PC-3 (cell line): ENCODE data around the gene PPP1R2C. TPM values are rescaled to one million over a fixed set of nuclear protein-coding genes. Genes with fewer than 3 reads are reported as not detected.

Experiments used
- ATAC-seq: fragments of 200-7000 bp; cut with Tn5 transposase; 2 replicates; pipeline ENCODE4 v1.9.1; 2020; ENCODE audit warnings: mild to moderate bottlenecking, moderate library complexity
- BruUV-seq: library from RNA; stranded (reverse); fragments of 400-500 nt; replicated peaks from 2 replicates; lab custom pipeline; 2021; lab: Mats Ljungman, UMichigan
- CTCF ChIA-PET: fragments of 300-600 bp; sonication (Branson Sonifier 250); formaldehyde crosslinking; loops from one replicate; lab custom pipeline; 2022; ENCODE audit warnings: antibody characterized with exemption; lab: Charles Lee
- POLR2A ChIA-PET: fragments of 300-600 bp; sonication (Branson Sonifier 250); formaldehyde crosslinking; loops from one replicate; lab custom pipeline; 2022; ENCODE audit warnings: antibody characterized with exemption; ENCODE audit not compliant: unreplicated experiment; lab: Charles Lee
- DNase-seq: peaks from one replicate; pipeline ENCODE4 v3.0.0-alpha.2; 2015
- H2AFZ ChIP-seq: fragments of 300-600 bp; sonication (generic); 2 replicates; pipeline ENCODE4 v1.6.0; 2016; ENCODE audit warnings: antibody characterized with exemption, low read length
- H3F3A ChIP-seq: fragments of 300-600 bp; sonication (generic); one replicate; pipeline ENCODE4 v1.6.0; 2017; ENCODE audit warnings: antibody characterized with exemption, low read length, control low read depth, mild to moderate bottlenecking; ENCODE audit not compliant: unreplicated experiment
- H3K27ac ChIP-seq: fragments of 300-600 bp; sonication (generic); 2 replicates; pipeline ENCODE4 v1.5.1; 2016; ENCODE audit warnings: mild to moderate bottlenecking, low read length
- H3K27me3 ChIP-seq: fragments of 300-600 bp; sonication (generic); 2 replicates; pipeline ENCODE4 v1.6.1; 2016; ENCODE audit warnings: low read length, mixed read lengths
- H3K36me3 ChIP-seq: fragments of 300-600 bp; sonication (generic); 2 replicates; pipeline ENCODE4 v1.6.1; 2016; ENCODE audit warnings: low read depth, mixed run types, low read length, mixed read lengths
- H3K4me1 ChIP-seq: fragments of 300-600 bp; sonication (generic); 2 replicates; pipeline ENCODE4 v1.5.1; 2016; ENCODE audit warnings: low read length; ENCODE audit not compliant: insufficient read depth
- H3K4me2 ChIP-seq: fragments of 300-600 bp; sonication (generic); 2 replicates; pipeline ENCODE4 v1.6.0; 2016; ENCODE audit warnings: low read length
- H3K4me3 ChIP-seq: fragments of 300-600 bp; sonication (generic); 2 replicates; pipeline ENCODE4 v1.5.1; 2016; ENCODE audit warnings: mild to moderate bottlenecking, low read length, mixed read lengths
- H3K79me2 ChIP-seq: fragments of 300-600 bp; sonication (generic); 2 replicates; pipeline ENCODE4 v1.6.1; 2017; ENCODE audit warnings: low read length, mixed read lengths
- H3K9ac ChIP-seq: fragments of 300-600 bp; sonication (generic); 2 replicates; pipeline ENCODE4 v1.6.0; 2016; ENCODE audit warnings: mild to moderate bottlenecking, low read length
- H3K9me2 ChIP-seq: fragments of 300-600 bp; sonication (generic); replicated peaks from 2 replicates; pipeline ENCODE4 v1.6.1; 2016; ENCODE audit warnings: mixed run types, low read length, mixed read lengths
- H3K9me3 ChIP-seq: fragments of 300-600 bp; sonication (generic); 2 replicates; pipeline ENCODE4 v1.6.1; 2016; ENCODE audit warnings: low read length, mixed read lengths
- H4K20me1 ChIP-seq: fragments of 300-600 bp; sonication (generic); 2 replicates; pipeline ENCODE4 v1.6.1; 2016; ENCODE audit warnings: low read length, mixed read lengths
- EZH2 ChIP-seq: fragments of 300-600 bp; sonication (generic); IDR thresholded peaks from one replicate; pipeline ENCODE4 v1.6.1; 2017; ENCODE audit warnings: antibody characterized with exemption, mild to moderate bottlenecking, low read length; ENCODE audit not compliant: unreplicated experiment
- EZH2phosphoT487 ChIP-seq: fragments of 300-600 bp; sonication (generic); IDR thresholded peaks from 2 replicates; pipeline ENCODE4 v1.6.1; 2018; ENCODE audit warnings: mild to moderate bottlenecking, antibody characterized with exemption, low read length, borderline replicate concordance
- intact Hi-C: fragments of 100-400 bp; cut with micrococcal nuclease; formaldehyde crosslinking; loops from 2 replicates; pipeline ENCODE4 v1.9.0; 2023
- total RNA-seq: library from RNA; depleted of rRNA; stranded (reverse); fragments of >200 nt; gene quantifications from 2 replicates; pipeline ENCODE4 v1.2.3, GENCODE V29; 2014
- TF ChIP-seq, protein P1 (sequence below): fragments of 300-600 bp; sonication (generic); conservative IDR thresholded peaks from 2 replicates; pipeline ENCODE4 v1.5.1; 2017; ENCODE audit warnings: antibody characterized with exemption, low read depth, mild to moderate bottlenecking, low read length

Gene PPP1R2C
- total RNA-seq, 1 experiment from 2014 or later = not detected

- H3K9me3 ChIP-seq = no peaks in the 10 kb centered on the region
- ATAC-seq (no peak), DNase-seq (no peak)
- H3K79me2 ChIP-seq = no peaks in the 10 kb centered on the region
- POLR2A ChIA-PET = no interaction called here
- no peaks in the 10 kb centered on the region for H3F3A ChIP-seq
- no peak overlapping the region for H2AFZ ChIP-seq
- TF ChIP-seq EZH2phosphoT487 (no peak), EZH2 (no peak)
- TF ChIP-seq, protein P1, sequence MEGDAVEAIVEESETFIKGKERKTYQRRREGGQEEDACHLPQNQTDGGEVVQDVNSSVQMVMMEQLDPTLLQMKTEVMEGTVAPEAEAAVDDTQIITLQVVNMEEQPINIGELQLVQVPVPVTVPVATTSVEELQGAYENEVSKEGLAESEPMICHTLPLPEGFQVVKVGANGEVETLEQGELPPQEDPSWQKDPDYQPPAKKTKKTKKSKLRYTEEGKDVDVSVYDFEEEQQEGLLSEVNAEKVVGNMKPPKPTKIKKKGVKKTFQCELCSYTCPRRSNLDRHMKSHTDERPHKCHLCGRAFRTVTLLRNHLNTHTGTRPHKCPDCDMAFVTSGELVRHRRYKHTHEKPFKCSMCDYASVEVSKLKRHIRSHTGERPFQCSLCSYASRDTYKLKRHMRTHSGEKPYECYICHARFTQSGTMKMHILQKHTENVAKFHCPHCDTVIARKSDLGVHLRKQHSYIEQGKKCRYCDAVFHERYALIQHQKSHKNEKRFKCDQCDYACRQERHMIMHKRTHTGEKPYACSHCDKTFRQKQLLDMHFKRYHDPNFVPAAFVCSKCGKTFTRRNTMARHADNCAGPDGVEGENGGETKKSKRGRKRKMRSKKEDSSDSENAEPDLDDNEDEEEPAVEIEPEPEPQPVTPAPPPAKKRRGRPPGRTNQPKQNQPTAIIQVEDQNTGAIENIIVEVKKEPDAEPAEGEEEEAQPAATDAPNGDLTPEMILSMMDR = no peak
- intact Hi-C loops = no loop called here
- no peak overlapping the region for H3K9ac ChIP-seq
- no peak overlapping the region for H3K4me2 ChIP-seq
- no peaks in the 10 kb centered on the region for H3K27me3 ChIP-seq
- no peak overlapping the region for H3K4me3 ChIP-seq
- H4K20me1 ChIP-seq = no peaks in the 10 kb centered on the region
- no peak overlapping the region for H3K27ac ChIP-seq
- H3K4me1 ChIP-seq = no peaks in the 10 kb centered on the region
- H3K36me3 ChIP-seq = no peaks in the 10 kb centered on the region
- no TSS peak for BruUV-seq
- CTCF ChIA-PET = no interaction called here
- no peaks in the 10 kb centered on the region for H3K9me2 ChIP-seq
Observed at GRCh38 chrX:42740456-42740855, 37.5 kb downstream of the PPP1R2C start.

- no peak for ATAC-seq
- no peaks in the 10 kb centered on the region for H3K4me1 ChIP-seq
- ChIA-PET CTCF (no interaction called here), POLR2A (no interaction called here)
- no peak overlapping the region for H3K4me2 ChIP-seq
- H4K20me1 ChIP-seq = no peaks in the 10 kb centered on the region
- no peaks in the 10 kb centered on the region for H3K36me3 ChIP-seq
- no peaks in the 10 kb centered on the region for H3F3A ChIP-seq
- no peaks in the 10 kb centered on the region for H3K9me3 ChIP-seq
- H3K9me2 ChIP-seq = no peaks in the 10 kb centered on the region
- no peak for TF ChIP-seq EZH2phosphoT487
- no peak for TF ChIP-seq EZH2
- TF ChIP-seq, protein P1 = no peak
- no TSS peak for BruUV-seq
- no peaks in the 10 kb centered on the region for H3K27me3 ChIP-seq
- no peak overlapping the region for H2AFZ ChIP-seq
- DNase-seq = no peak
- intact Hi-C loops = no loop called here
- H3K79me2 ChIP-seq = no peaks in the 10 kb centered on the region
- no peak overlapping the region for H3K4me3 ChIP-seq
- H3K27ac ChIP-seq = no peak overlapping the region
- H3K9ac ChIP-seq = no peak overlapping the region
Observed at GRCh38 chrX:42739741-42740140, 38.2 kb downstream of the PPP1R2C start.

DNA sequence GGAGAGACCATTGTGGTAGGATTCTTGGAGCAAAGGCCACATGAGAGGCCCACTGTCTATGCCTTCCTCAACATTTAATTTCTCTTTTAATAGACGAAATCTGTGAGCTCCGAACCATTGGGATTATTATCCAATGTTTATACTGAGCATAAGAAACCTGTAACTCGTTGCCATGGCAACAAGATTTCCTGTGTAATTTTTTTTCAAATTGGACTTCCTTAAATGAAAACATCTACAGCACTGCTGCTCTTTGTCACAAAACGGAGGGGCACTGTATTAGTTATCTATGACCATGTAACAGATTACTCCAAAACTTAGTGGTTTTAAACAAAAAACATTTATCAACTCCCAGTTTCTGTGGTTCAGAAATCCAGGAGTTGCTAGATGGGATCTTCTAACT, 38.7 kb downstream of the PPP1R2C start:
- ATAC-seq (no peak), DNase-seq (no peak)
- ChIA-PET CTCF (no interaction called here), POLR2A (no interaction called here)
- intact Hi-C loops = no loop called here
- H3K9me3 ChIP-seq = no peaks in the 10 kb centered on the region
- no peak overlapping the region for H3K9ac ChIP-seq
- no peaks in the 10 kb centered on the region for H3K27me3 ChIP-seq
- H2AFZ ChIP-seq = no peak overlapping the region
- TF ChIP-seq, protein P1 = no peak
- TF ChIP-seq EZH2phosphoT487 = no peak
- TF ChIP-seq EZH2 = no peak
- no peak overlapping the region for H3K4me3 ChIP-seq
- no peaks in the 10 kb centered on the region for H3K4me1 ChIP-seq
- no TSS peak for BruUV-seq
- no peaks in the 10 kb centered on the region for H3K9me2 ChIP-seq
- H3K27ac ChIP-seq = no peak overlapping the region
- H3F3A ChIP-seq = no peaks in the 10 kb centered on the region
- no peaks in the 10 kb centered on the region for H3K79me2 ChIP-seq
- no peaks in the 10 kb centered on the region for H4K20me1 ChIP-seq
- no peak overlapping the region for H3K4me2 ChIP-seq
- H3K36me3 ChIP-seq = no peaks in the 10 kb centered on the region
